Endothelial cell of hepatic sinusoid (primary cell): ENCODE data around the gene CPNE4.

Experiments used
- in situ Hi-C: cut with HindIII; loops from 2 replicates; pipeline ENCODE4 v1.10.0; 2017; ENCODE audit warnings: low sequenced_read_pairs

Gene CPNE4

DNA sequence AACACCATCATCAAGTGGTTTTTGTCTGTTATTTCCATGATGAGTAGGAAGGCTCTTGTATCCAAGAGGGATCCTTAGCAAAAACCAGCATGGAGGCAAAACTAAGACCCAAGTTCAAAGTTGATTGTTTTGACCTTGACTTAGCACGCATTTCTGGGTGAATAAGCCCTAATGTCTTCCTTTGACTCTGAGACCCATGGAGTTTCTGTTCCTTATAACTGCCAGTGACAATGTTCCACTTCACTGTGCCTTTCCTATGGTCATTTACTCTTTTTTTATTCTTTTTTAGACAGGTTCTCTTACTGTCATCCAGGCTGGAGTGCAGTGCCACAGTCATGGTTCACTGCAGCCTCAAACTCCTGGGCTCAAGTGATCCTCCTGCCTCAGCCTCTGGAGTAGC lies 413.8 kb downstream of the CPNE4 start:
- in situ Hi-C loops, result no loop called here

GRCh38 chr3:131619821-131620220 lies 415.0 kb downstream of the CPNE4 start:
- in situ Hi-C loops, result no loop called here

- in situ Hi-C loops, result no loop called here
Measured at GRCh38 chr3:131616719-131617118, 418.1 kb downstream of the CPNE4 start.

DNA sequence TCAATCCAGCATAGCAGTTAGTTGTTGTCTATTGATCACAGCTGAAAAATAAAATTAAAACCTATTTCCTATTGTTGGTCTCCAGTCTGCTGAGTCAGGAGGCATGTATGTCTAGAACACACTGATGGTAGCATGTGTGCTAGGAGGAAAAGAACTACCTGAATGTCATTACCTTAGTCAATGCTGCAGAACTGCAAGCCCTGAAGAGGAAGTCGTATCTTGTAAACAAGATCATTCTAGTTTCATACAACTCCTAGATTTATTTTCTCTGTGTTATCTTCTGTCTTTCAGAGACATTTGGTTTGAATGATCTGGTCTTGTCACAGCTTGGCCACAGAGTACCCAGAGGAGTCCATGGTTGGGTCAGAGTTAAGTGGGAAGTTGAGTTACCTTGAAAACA lies 422.1 kb downstream of the CPNE4 start:
- in situ Hi-C loops, result no loop called here

DNA sequence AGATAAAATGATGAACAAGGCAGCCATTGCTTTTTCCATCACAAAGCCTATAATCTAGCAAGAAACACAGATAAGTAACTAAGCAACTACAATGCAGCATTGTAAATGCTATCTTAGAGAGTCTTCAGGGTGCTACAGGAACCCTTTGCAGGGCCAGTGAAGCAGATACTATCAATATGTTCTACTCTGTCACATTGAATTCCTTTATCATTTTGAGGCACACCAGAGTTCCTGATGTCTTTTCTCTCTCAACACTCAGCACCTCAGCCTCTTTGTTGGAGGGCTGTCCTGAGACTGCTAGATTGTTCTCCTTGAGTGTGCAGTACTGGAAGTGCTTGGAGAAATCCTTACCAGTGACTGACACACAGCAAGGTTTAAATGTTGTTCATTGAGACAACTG lies 424.6 kb downstream of the CPNE4 start:
- in situ Hi-C loops, result no loop called here

DNA sequence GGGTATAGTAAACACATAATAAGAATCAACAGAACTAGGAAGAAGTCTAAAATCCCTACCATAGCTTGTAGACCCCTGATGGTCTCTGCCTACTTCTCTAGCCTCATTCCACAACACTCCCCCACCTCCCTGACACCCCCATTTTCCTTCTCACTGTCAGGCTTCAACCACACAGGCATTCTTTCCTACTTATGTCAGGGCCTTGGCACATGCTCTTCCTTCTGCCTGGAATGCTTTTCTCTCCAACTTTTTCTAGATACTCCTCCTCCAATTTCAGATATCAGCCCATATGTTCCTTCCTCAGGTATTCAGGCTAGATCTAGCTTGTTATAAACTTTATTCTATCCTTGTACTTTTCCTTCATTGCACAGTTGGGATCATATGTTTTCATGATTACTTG lies 426.1 kb downstream of the CPNE4 start:
- in situ Hi-C loops, result no loop called here

GRCh38 chr3:131608296-131608695 lies 426.5 kb downstream of the CPNE4 start:
- in situ Hi-C loops, result no loop called here

- in situ Hi-C loops, result no loop called here
Measured at GRCh38 chr3:131605916-131606315, 428.9 kb downstream of the CPNE4 start.

DNA sequence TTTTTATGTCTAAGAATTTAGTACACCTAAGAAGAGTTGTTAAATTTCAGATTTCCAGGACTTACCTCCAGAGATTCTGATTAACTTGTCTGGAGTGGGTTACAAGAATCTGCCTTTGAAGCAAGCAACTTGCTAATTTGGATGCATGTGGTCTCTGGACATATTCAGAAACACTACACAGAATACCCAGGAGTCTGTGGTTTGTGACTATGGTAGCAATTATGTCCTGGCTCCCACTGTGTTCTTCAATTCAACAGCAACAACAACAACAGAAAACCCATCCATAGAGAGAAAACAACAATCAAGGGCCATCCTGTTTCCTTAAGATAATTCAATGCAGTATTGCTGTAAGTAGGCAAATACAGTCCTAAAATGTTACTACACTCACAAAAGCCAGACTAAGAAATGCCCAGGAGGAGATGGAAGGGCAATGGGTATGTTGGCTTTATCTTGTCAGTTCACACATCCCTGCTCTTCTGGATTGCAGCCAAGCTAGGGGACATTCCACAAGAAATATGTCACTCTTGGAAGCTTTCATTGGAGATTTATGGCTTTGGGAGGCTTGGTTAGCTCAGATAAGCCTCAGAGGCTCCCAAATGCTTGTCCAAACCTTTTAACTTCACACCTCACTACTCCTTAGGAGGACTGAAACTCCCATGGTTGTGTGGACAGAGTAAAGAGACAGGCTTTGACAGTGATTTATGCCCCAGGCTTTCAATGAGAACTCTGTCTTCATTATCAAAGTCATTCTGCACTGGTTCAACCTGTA lies 432.6 kb downstream of the CPNE4 start:
- in situ Hi-C loops, result no loop called here

GRCh38 chr3:131597816-131598215 lies 437.0 kb downstream of the CPNE4 start:
- in situ Hi-C loops, result no loop called here

DNA sequence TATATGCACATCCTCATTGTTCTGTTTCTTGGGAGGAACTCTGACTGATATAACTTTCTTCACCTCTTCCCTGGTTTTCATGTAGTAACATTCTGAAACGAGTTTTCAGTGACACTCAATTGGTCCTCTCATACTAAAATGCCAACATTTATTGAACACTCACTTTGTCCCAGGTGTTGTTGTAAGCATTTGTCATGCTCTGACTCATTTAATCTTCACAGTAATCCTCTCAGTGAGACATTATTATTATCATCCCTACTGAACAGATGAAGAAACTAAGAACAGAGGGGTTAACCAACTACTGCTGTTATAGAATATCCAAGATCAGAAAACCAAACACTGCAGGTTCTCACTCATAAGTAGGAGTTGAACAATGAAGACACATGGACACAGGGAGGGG lies 437.9 kb downstream of the CPNE4 start:
- in situ Hi-C loops, result no loop called here

DNA sequence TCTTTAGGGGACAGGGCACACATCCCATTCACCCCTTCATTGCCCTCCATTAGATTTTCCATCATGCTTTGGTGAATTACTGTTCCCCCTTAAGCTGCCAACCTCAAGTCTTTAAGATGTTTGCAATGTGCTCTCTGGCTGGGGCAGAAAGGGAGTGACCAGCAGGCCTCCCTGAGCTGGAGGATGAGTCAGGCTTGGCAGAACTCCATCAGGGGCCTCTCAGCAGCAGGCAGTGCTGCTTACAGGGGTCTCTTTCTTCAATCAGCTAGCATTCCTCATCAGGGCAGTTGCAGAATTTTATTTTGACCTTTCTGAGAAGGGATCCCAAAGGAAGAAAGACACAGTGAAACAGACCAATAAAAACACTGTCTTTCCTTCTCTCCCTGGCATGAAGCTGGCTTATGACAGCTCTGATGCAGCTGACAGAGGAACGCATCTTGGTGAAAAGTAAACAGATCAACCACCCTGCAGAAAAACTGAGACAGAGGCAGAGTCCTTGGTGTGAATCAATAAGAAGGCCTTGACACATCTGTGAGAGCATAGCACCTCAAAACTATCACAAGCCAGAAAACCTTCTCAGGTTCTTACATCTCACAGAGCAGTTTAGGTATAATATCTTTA lies 443.3 kb downstream of the CPNE4 start:
- in situ Hi-C loops, result no loop called here

DNA sequence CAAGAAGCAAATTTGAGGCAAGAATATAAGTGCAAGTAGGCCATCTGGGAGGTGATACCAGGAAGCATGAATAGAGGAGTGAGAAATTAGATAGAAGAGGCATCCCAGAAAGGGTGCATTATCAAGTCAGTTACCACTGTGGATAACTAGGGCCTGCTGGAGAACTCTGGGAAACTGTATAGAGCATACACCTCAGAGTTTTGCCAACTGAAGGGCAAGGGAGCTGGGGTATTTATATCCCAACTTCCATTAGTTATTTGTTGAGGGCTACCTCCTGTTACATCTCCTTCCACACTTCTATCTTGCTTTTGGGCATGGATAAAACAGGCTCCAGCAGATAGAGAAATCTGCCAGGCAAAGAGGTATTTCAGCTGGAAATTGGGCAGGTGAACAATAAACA lies 448.5 kb downstream of the CPNE4 start:
- in situ Hi-C loops, result no loop called here

GRCh38 chr3:131582438-131582837 lies 452.4 kb downstream of the CPNE4 start:
- in situ Hi-C loops, result no loop called here

GRCh38 chr3:131568460-131568859 lies 466.4 kb downstream of the CPNE4 start:
- in situ Hi-C loops, result no loop called here

- in situ Hi-C loops, result no loop called here
Measured at GRCh38 chr3:131564812-131565211, 470.0 kb downstream of the CPNE4 start.

DNA sequence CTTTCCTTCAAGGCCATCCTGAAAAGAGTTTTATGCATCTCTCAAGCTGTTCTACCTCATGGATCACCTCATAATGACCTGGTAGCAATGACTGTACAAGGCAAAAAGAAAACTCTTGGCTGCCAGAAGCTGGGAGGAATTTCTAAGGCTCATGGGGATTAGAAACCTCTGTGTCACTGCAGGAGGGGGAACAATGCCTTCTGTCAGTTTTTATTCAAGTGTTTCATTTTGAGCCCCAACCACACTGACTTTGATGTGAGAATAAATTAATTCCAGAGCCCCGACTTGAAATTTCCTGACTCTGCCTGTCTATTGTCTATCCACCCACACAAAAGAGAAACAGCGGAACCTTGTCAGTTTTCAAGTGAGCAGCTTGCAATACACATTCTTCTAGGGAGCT lies 473.3 kb downstream of the CPNE4 start:
- in situ Hi-C loops, result no loop called here

DNA sequence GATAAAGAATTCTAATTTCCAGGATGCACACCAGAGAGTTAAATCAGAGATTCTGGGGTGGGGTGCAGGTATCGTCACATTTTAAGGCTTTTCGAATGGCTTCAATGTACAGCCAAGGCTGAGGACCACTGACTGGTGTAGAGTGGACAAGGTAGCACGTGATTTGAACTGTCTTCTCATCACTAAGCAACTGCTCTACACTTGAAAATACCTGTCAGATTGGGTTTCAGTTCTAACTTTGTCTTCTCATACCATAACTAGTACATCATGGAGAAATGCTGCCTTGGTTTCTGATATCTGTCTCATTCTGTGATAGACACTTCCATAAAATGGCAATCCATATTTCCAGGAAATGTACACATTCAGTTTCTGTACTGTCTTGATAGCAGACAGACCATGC lies 474.0 kb downstream of the CPNE4 start:
- in situ Hi-C loops, result no loop called here

DNA sequence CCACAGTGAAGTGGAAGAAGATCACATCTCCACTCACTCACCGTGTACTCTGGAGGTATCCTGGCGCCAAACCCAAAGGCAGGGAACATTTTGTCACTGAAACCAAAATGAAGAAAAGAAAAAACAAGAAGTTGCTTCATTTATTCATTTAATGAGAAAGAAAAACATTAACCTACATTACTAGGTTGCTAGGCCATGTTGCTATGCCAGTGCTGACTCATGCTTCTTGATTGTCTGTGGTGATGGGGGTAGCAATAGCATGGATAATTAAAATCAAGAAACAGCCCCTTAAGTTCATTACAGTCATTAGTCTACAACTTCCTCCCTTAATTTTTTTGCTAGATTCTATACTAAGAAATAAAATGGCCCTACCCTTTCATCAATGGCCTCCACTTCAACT lies 479.4 kb downstream of the CPNE4 start:
- in situ Hi-C loops, result no loop called here

- in situ Hi-C loops, result no loop called here
Measured at GRCh38 chr3:131553495-131554247, 481.1 kb downstream of the CPNE4 start.

GRCh38 chr3:131551761-131552160 lies 483.1 kb downstream of the CPNE4 start:
- in situ Hi-C loops, result no loop called here
